ENCODE results near the gene ZNF511. TPM values are rescaled to one million over a fixed set of nuclear protein-coding genes. Genes with fewer than 3 reads are reported as not detected.

ZNF511 gene
- total RNA-seq, 1 donor from 2014 or later, result 30.3 TPM

DNA sequence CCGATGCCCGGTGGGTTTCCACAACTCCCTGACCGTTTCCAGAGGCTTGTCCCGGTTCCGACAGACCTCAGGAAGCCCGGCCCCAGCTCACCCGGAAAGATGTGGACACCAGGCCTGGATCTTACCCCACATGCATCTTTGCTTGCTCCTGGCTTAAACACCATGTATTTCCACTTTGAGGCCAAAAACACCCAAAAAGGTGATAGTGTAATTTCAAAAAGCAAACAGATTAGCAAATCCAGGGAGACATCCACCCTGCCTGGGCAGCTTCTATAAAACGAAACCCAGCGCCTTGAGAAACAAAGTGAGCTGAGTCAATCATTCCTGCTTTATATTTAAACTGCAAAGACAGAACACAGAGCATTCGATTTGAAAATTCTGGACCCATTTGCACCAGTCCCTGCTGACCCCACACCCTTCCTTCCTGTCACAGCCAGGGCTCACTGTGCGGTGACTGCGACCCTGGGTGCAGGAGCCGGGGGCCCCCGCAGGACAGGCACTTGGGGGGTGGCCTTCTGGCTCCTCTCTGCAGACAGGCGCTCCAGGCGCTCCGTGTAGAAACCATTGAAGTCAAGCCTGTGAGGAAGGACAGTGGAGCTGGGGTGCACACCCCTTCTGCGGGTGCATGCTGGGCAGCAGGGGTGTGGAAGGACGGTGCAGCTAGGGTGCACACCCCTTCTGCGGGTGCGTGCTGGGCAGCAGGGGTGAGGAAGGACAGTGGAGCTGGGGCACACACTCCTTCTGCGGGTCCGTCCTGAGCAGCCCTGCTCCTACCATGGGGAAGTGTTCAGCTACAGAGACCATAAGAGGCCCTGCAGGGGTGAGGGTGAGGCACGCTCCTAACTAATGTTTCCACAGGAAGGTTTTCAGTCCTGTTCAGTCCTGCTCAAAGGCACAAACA lies 29.1 kb upstream of the ZNF511 start:
- Histone ChIP-seq H3K27ac (ENCODE audit: low read depth, low read length) (no peak overlapping the region), H3K4me3 (ENCODE audit: low read length in 3 of 3) (no peak overlapping the region), H3K9ac (ENCODE audit: low read depth in 1 of 3, low read length in 3 of 3) (no peak overlapping the region), H3K4me1 (ENCODE audit: control insufficient read depth in 3 of 3, insufficient read depth in 3 of 3, low read length in 3 of 3) (peaks cover 0 to 7% (median 4%) of the 10 kb centered on the region in 3 donors), H3K27me3 (ENCODE audit: control insufficient read depth in 3 of 3, insufficient read depth in 3 of 3, low read length in 3 of 3) (peaks cover 5 to 28% (median 24%) of the 10 kb centered on the region in 3 donors), H3K36me3 (ENCODE audit: control insufficient read depth in 3 of 3, insufficient read depth in 3 of 3, low read length in 3 of 3) (peaks cover 49 to 55% (median 54%) of the 10 kb centered on the region in 3 donors), H3K9me3 (ENCODE audit: control insufficient read depth in 3 of 3, low read length in 3 of 3) (no peaks in the 10 kb centered on the region)

DNA sequence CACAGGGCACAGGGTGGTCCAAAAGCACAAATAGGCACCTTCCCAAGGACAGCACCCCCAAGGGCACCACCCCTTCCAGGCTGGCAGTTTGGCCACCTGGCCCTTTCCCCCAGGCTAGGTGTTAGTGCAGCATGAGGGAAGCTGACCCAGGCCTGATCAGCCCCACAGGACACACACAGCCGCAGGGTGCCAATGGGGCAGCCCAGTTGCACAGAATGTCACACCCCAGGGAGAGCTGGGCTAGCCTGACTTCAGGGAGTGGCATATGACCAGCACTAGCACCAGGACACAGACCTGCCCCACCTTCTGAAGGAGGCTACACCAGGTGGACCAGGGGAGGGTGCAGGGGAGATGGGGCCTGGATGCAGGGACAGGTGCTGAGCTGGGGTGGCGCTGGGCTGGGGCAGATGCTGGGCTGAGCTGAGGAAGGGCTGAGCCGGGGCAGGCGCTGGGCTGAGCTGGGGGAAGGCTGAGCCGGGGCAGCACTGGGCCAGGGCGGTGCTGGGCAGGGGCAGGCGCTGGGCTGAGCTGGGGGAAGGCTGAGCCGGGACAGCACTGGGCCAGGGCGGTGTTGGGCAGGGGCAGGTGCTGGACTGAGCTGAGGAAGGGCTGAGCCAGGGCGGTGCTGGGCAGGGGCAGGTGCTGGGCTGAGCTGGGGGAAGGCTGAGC lies 28.2 kb upstream of the ZNF511 start:
- no peak overlapping the region for H3K4me3 ChIP-seq (ENCODE audit: low read length in 3 of 3)
- H3K27me3 ChIP-seq (ENCODE audit: control insufficient read depth in 3 of 3, insufficient read depth in 3 of 3, low read length in 3 of 3), result peaks cover 5 to 20% (median 14%) of the 10 kb centered on the region in 3 donors
- H3K4me1 ChIP-seq (ENCODE audit: control insufficient read depth in 3 of 3, insufficient read depth in 3 of 3, low read length in 3 of 3), result peaks cover 0 to 7% (median 4%) of the 10 kb centered on the region in 3 donors
- peaks cover 58 to 64% (median 63%) of the 10 kb centered on the region in 3 donors for H3K36me3 ChIP-seq (ENCODE audit: control insufficient read depth in 3 of 3, insufficient read depth in 3 of 3, low read length in 3 of 3)
- H3K27ac ChIP-seq (ENCODE audit: low read depth, low read length), result no peak overlapping the region
- no peak overlapping the region for H3K9ac ChIP-seq (ENCODE audit: low read depth in 1 of 3, low read length in 3 of 3)
- H3K9me3 ChIP-seq (ENCODE audit: control insufficient read depth in 3 of 3, low read length in 3 of 3), result no peaks in the 10 kb centered on the region

DNA sequence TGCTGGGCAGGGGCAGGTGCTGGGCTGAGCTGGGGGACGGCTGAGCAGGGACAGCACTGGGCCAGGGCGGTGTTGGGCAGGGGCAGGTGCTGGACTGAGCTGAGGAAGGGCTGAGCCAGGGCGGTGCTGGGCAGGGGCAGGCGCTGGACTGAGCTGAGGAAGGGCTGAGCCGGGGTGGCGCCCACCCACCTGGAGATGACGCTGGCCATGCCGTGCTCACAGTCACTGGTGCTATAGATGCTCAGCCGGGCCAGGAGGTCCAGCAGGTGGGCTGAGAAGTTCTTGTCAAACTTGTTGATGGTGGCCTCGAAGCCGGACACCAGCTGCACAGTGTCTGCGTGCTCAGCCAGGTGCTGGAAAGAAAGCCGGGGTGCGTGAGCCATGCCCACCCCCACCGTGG lies 27.6 kb upstream of the ZNF511 start:
- H3K4me1 ChIP-seq (ENCODE audit: control insufficient read depth in 3 of 3, insufficient read depth in 3 of 3, low read length in 3 of 3), result peaks cover 0 to 7% (median 4%) of the 10 kb centered on the region in 3 donors
- H3K4me3 ChIP-seq (ENCODE audit: low read length in 3 of 3), result no peak overlapping the region
- H3K27me3 ChIP-seq (ENCODE audit: control insufficient read depth in 3 of 3, insufficient read depth in 3 of 3, low read length in 3 of 3), result peaks cover 2 to 15% (median 9%) of the 10 kb centered on the region in 3 donors
- H3K36me3 ChIP-seq (ENCODE audit: control insufficient read depth in 3 of 3, insufficient read depth in 3 of 3, low read length in 3 of 3), result peaks cover 63 to 70% (median 67%) of the 10 kb centered on the region in 3 donors
- H3K27ac ChIP-seq (ENCODE audit: low read depth, low read length), result no peak overlapping the region
- no peaks in the 10 kb centered on the region for H3K9me3 ChIP-seq (ENCODE audit: control insufficient read depth in 3 of 3, low read length in 3 of 3)
- H3K9ac ChIP-seq (ENCODE audit: low read depth in 1 of 3, low read length in 3 of 3), result no peak overlapping the region

DNA sequence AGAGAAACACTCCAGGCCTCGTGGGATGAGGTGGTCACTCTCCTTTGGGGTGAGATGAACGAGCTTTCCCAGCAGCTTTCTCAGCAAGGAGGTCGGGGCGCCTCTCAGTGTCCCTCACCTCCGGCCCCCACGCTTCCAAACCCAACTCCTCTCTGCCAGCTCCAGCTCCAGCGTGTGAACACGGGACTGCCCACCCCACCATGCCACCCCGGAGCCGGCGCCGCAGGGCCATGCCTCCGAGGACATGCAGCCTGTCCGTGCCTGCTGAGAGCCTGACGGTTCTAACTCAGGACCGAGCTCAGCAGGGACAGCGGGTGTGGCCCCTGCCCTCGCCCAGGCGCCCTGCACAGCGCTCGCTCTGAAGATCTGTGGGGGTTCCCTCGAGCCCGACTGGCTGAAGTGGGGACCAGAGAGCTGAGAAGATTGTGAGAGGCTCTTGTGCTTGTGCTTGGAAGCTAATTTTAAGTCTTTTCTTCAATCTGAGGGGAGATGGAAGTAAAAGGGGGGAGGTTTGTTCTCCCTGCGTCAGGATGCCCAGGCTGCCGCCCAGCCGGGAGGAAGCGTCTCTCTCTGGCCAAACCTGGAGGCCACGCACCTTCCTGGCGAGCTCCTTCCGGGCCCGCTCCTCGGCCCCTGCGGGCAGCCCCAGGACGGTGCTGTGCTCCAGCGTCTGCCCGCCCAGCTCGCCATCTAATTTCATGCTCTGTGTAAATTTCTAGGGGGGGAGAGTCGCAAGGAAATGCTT lies 26.9 kb upstream of the ZNF511 start:
- H3K4me3 ChIP-seq (ENCODE audit: low read length in 3 of 3), result no peak overlapping the region
- H3K4me1 ChIP-seq (ENCODE audit: control insufficient read depth in 3 of 3, insufficient read depth in 3 of 3, low read length in 3 of 3), result peaks cover 0 to 7% (median 0%) of the 10 kb centered on the region in 3 donors
- H3K9me3 ChIP-seq (ENCODE audit: control insufficient read depth in 3 of 3, low read length in 3 of 3), result no peaks in the 10 kb centered on the region
- peaks cover 0 to 9% (median 5%) of the 10 kb centered on the region in 3 donors for H3K27me3 ChIP-seq (ENCODE audit: control insufficient read depth in 3 of 3, insufficient read depth in 3 of 3, low read length in 3 of 3)
- H3K36me3 ChIP-seq (ENCODE audit: control insufficient read depth in 3 of 3, insufficient read depth in 3 of 3, low read length in 3 of 3), result peaks cover 69 to 77% (median 69%) of the 10 kb centered on the region in 3 donors
- no peak overlapping the region for H3K9ac ChIP-seq (ENCODE audit: low read depth in 1 of 3, low read length in 3 of 3)
- no peak overlapping the region for H3K27ac ChIP-seq (ENCODE audit: low read depth, low read length)

DNA sequence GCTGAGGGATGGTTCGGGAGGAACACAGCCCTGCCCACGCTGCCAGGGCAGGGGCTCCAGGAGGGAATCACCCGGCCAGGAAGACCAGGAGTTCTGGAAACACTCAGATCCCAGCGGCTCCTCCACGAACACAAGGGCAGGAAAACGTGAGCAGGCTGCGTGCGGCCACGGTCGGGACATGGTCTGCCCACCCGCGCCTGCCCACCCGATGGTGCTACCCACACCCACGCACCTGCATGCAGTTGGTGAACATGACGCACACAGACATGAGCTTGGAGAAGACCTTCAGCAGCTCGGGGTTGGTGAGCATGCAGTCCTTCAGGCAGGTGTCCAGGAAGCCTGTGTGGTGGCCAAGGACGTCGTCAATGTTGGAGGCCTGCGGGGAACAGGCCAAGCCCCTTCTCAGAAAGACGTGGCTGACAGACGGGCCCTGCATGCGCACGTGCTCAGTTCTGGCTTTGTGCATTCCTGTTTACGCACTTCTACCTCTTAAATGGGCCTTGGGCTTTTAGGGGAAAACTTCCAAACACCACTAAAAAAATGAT lies 25.8 kb upstream of the ZNF511 start:
- peaks cover 0 to 7% (median 0%) of the 10 kb centered on the region in 3 donors for H3K4me1 ChIP-seq (ENCODE audit: control insufficient read depth in 3 of 3, insufficient read depth in 3 of 3, low read length in 3 of 3)
- H3K27ac ChIP-seq (ENCODE audit: low read depth, low read length), result no peak overlapping the region
- H3K36me3 ChIP-seq (ENCODE audit: control insufficient read depth in 3 of 3, insufficient read depth in 3 of 3, low read length in 3 of 3), result peaks cover 76 to 84% (median 77%) of the 10 kb centered on the region in 3 donors
- no peak overlapping the region for H3K4me3 ChIP-seq (ENCODE audit: low read length in 3 of 3)
- no peaks in the 10 kb centered on the region for H3K27me3 ChIP-seq (ENCODE audit: control insufficient read depth in 3 of 3, insufficient read depth in 3 of 3, low read length in 3 of 3)
- no peaks in the 10 kb centered on the region for H3K9me3 ChIP-seq (ENCODE audit: control insufficient read depth in 3 of 3, low read length in 3 of 3)
- no peak overlapping the region for H3K9ac ChIP-seq (ENCODE audit: low read depth in 1 of 3, low read length in 3 of 3)

DNA sequence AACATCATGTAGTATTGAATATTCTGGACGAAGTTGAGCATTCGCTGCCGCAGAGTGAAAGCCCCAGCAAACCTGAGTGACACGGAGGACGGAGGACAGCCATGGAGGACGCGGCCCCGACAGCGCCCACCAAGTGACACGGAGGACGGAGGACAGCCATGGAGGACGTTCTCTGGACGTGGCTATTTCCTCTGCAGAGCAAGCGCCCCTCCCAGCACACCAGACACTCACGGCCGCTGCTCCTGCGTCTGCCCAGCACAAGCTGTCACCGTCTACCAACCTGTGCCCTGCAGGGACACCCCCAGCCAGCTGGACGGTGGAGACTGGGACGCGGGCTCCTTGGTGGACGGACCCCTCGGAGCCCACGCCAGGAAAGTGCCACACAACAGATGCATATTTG lies 24.8 kb upstream of the ZNF511 start:
- Histone ChIP-seq H3K27me3 (ENCODE audit: control insufficient read depth in 3 of 3, insufficient read depth in 3 of 3, low read length in 3 of 3) (no peaks in the 10 kb centered on the region), H3K27ac (ENCODE audit: low read depth, low read length) (no peak overlapping the region), H3K4me3 (ENCODE audit: low read length in 3 of 3) (no peak overlapping the region), H3K9ac (ENCODE audit: low read depth in 1 of 3, low read length in 3 of 3) (no peak overlapping the region), H3K36me3 (ENCODE audit: control insufficient read depth in 3 of 3, insufficient read depth in 3 of 3, low read length in 3 of 3) (peaks cover 82 to 88% (median 83%) of the 10 kb centered on the region in 3 donors), H3K9me3 (ENCODE audit: control insufficient read depth in 3 of 3, low read length in 3 of 3) (no peaks in the 10 kb centered on the region), H3K4me1 (ENCODE audit: control insufficient read depth in 3 of 3, insufficient read depth in 3 of 3, low read length in 3 of 3) (peaks cover 0 to 7% (median 0%) of the 10 kb centered on the region in 3 donors)

DNA sequence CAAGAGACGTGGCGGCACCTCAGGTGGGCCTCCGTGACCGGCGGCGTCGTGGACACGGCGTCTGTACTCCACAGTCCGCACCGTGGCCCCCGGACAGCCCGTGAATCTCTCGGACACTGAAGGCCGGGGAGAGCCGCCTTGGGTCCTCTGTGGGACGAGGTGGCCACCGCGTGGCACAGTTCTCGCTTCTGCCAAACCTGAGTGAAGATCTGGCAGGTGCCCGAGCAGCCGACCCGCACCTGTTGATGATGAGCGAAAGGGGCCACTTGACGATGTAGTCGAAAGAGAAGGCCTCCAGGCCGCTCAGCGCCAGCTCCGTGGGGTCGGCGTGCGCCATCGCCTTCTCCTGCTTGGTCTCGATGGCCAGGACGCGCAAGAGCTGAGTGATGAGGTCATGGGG lies 23.5 kb upstream of the ZNF511 start:
- peaks cover 0 to 3% (median 0%) of the 10 kb centered on the region in 3 donors for H3K4me1 ChIP-seq (ENCODE audit: control insufficient read depth in 3 of 3, insufficient read depth in 3 of 3, low read length in 3 of 3)

DNA sequence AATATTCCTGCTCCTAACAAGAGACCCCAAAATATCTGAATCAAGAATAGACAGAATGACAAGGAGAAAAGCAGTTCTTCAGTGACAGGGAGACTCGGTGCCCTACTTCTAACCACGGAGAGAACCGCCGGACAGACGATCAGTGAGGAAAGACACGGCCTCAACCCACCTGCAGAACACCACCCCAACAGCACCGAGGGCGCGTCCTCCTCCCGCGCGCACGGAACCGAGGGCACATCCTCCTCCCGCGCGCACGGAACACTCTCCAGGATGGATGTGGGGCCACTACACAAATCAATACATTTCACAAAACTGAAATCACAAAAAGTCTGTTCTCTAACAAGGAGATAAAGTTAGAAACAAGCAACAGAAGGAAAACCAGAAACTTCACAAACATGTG lies 22.3 kb upstream of the ZNF511 start:
- no peak overlapping the region for H3K27ac ChIP-seq (ENCODE audit: low read depth, low read length)
- no peak overlapping the region for H3K4me3 ChIP-seq (ENCODE audit: low read length in 3 of 3)
- H3K9me3 ChIP-seq (ENCODE audit: control insufficient read depth in 3 of 3, low read length in 3 of 3), result no peaks in the 10 kb centered on the region
- H3K36me3 ChIP-seq (ENCODE audit: control insufficient read depth in 3 of 3, insufficient read depth in 3 of 3, low read length in 3 of 3), result peaks cover 82 to 83% (median 83%) of the 10 kb centered on the region in 3 donors
- no peaks in the 10 kb centered on the region for H3K27me3 ChIP-seq (ENCODE audit: control insufficient read depth in 3 of 3, insufficient read depth in 3 of 3, low read length in 3 of 3)
- no peaks in the 10 kb centered on the region for H3K4me1 ChIP-seq (ENCODE audit: control insufficient read depth in 3 of 3, insufficient read depth in 3 of 3, low read length in 3 of 3)
- H3K9ac ChIP-seq (ENCODE audit: low read depth in 1 of 3, low read length in 3 of 3), result no peak overlapping the region

More for the DNA sequence above, 23.5 kb upstream of the ZNF511 start:
- no peaks in the 10 kb centered on the region for H3K9me3 ChIP-seq (ENCODE audit: control insufficient read depth in 3 of 3, low read length in 3 of 3)
- peaks cover 80 to 86% (median 82%) of the 10 kb centered on the region in 3 donors for H3K36me3 ChIP-seq (ENCODE audit: control insufficient read depth in 3 of 3, insufficient read depth in 3 of 3, low read length in 3 of 3)
- H3K9ac ChIP-seq (ENCODE audit: low read depth in 1 of 3, low read length in 3 of 3), result no peak overlapping the region
- H3K27ac ChIP-seq (ENCODE audit: low read depth, low read length), result no peak overlapping the region
- no peak overlapping the region for H3K4me3 ChIP-seq (ENCODE audit: low read length in 3 of 3)
- H3K27me3 ChIP-seq (ENCODE audit: control insufficient read depth in 3 of 3, insufficient read depth in 3 of 3, low read length in 3 of 3), result no peaks in the 10 kb centered on the region

DNA sequence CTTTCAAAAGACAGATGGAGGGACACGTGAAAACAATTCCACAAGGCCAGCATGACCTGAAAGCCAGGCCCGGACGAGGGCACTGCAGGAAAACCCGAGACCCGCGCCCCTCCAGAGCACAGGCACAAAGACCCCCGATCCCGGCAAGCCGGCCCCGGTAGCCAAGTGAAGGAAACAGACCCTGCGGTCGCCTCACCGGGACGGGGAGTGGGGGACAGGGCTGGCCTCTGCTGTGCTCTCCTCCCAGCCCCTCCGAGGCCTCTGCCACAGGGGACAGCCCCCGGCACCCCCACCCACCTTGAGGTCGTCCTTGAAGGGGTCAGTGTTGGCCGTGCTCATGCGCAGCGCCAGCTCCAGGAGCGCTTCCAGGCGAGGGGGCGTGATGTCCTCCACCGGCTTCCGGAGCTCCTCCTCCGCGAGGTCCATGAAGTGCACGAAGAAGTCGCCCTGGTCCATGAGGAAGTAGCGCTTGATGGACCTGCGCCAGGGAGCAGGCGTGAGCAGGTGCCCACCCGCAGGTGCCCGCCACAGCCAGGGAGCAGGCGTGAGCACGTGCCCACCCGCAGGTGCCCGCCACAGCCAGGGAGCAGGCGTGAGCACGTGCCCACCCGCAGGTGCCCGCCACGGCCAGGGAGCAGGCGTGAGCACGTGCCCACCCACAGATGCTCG lies 20.7 kb upstream of the ZNF511 start:
- no peaks in the 10 kb centered on the region for H3K27me3 ChIP-seq (ENCODE audit: control insufficient read depth in 3 of 3, insufficient read depth in 3 of 3, low read length in 3 of 3)
- no peaks in the 10 kb centered on the region for H3K4me1 ChIP-seq (ENCODE audit: control insufficient read depth in 3 of 3, insufficient read depth in 3 of 3, low read length in 3 of 3)
- no peaks in the 10 kb centered on the region for H3K9me3 ChIP-seq (ENCODE audit: control insufficient read depth in 3 of 3, low read length in 3 of 3)
- H3K27ac ChIP-seq (ENCODE audit: low read depth, low read length), result no peak overlapping the region
- peaks cover 73 to 76% (median 75%) of the 10 kb centered on the region in 3 donors for H3K36me3 ChIP-seq (ENCODE audit: control insufficient read depth in 3 of 3, insufficient read depth in 3 of 3, low read length in 3 of 3)
- H3K9ac ChIP-seq (ENCODE audit: low read depth in 1 of 3, low read length in 3 of 3), result no peak overlapping the region
- no peak overlapping the region for H3K4me3 ChIP-seq (ENCODE audit: low read length in 3 of 3)

Data from skeletal muscle tissue (tissue), 4 donors.